Ureter (tissue), 1 donor: ENCODE data around the gene SECTM1. TPM values are rescaled to one million over a fixed set of nuclear protein-coding genes. Genes with fewer than 3 reads are reported as not detected.
"Not testable (repeated sequence)": the region's sequence is repeated elsewhere in the genome, so short reads cannot be mapped to it uniquely, and the experiment has no call there.

Experiments used
- DNase-seq: peaks from one replicate; pipeline ENCODE4 v3.0.0-alpha.2; 2020; ENCODE audit warnings: low spot score
- total RNA-seq: library from RNA; stranded (reverse); gene quantifications from one replicate; pipeline ENCODE4 v1.2.4, GENCODE V29; 2023
- donor health status: DM: yes; HTN: yes; CAD: no.

SECTM1 gene
- 12.6 TPM for total RNA-seq

- DNase-seq = no peak
These were observed at the start of gene SECTM1 for GRCh38 chr17:82333279-82334171. Gene SECTM1, minus strand, starts transcription at chr17:82333766. Its CDS starts 6,526 bp downstream, at chr17:82327240.

DNA sequence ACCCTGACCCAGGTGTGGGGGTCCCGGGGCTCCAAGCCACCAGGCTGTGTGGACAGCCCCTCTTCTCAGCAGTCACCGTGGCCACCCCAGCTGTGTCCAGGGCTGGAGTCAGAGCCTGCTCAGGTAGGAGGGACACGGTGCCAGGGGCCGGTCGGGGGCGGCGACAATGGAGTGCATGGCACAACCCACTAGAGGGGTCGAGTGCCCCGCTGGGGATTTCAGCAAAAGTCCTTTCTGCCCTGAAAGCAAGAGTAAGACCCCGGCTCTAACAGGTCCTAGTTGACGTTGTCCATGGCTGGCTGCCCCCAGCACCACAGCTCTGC is 49.3 kb upstream of the SECTM1 start:
- no peak for DNase-seq

DNA sequence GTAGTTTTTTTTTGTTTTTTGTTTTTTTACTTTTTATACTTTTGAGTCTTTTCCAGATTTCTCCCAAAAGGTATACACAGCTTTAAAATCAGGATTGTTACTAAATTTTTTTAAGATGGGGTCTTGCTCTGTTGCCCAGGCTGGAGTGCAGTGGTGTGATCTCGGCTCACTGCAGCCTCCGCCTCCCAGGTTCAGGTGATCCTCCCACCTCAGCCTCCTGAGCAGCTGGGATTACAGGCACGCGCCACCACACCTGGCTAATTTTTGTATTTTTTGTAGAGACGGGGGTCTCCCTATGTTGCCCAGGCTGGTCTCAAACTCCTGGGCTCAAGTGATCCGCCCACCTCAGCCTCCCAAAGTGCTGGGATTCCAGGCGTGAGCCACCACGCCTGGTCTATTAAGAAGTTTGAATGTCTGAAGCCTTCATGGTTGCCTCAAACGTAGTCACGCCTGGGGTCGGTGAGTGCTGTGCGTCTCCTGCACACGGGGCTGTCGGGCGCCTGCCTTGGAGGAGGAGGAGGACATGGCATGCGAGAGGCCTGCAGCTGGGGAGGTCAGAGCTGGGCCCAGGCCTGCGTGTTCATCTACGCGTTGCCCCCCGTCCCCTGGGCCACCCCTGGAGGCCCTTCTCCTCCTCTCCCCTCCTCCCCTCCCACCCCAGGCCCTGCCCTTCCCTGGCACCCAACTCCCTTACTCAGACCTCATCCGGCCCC is 48.8 kb upstream of the SECTM1 start:
- not testable (repeated sequence) for DNase-seq

DNA sequence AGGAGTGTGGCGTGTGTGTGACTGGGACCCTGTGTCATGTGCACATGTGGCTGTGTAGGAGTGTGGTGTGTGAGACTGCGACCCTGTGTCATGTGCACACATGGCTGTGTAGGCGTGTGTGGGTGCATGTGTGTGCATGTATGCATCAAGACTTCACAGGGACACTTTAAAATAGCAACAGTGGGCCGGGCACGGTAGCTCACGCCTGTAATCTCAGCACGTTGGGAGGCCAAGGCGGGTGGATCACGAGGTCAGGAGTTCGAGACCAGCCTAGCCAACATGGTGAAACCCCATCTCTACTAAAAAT is 48.1 kb upstream of the SECTM1 start:
- DNase-seq = not testable (repeated sequence)

DNA sequence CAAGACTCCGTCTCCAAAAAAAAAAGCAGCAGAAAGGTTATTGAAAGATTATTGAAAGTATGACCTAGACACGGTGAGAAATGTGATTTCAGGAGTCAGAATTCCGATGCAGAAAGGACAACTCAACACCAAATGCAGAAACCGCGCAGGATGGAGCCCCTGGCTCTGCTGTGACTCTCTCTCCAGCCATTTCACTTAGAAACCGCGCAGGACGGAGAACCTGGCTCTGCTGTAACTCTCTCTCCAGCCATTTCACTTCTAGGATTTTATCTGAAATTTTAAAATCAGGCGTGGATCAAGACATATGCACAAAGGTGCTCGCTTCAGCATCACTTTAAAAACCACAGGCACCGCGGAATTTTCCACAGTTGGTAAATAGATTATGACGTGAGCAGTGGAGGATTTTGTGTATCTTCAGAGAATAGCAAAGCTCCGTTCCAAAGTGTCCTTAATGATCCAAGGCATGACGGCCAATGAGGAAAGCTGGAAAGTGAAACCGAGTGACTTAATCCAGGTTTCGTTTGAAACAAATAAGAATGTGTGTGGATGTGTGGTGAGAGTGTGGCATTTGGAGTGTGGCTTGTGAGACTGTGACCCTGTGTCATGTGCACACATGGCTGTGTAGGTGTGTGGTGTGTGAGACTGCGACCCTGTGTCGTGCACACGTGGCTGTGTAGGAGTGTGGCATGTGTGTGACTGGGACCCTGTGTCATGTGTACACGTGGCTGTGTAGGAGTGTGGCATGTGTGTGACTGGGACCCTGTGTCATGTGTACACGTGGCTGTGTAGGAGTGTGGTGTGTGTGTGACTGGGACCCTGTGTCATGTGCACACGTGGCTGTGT is 47.5 kb upstream of the SECTM1 start:
- DNase-seq = no peak

DNA sequence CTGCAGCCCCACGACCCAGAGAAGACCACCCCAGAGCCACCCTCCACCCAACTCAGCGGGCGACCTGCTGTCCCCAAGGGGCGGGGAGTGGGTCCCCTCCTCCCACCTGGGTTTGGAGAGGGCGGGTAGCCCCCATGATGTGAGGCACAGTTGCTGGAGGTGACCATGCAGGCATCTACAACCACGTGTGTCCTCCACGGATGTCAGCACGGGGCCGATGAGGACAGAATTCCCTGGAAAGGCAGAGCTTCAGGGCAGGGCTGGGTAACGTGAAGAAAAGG is 45.1 kb upstream of the SECTM1 start:
- DNase-seq = no peak

- DNase-seq = no peak
These were observed 44.6 kb upstream of the SECTM1 start for GRCh38 chr17:82377924-82378740.

GRCh38 chr17:82377294-82377693 is 43.7 kb upstream of the SECTM1 start:
- DNase-seq = not testable (repeated sequence)

DNA sequence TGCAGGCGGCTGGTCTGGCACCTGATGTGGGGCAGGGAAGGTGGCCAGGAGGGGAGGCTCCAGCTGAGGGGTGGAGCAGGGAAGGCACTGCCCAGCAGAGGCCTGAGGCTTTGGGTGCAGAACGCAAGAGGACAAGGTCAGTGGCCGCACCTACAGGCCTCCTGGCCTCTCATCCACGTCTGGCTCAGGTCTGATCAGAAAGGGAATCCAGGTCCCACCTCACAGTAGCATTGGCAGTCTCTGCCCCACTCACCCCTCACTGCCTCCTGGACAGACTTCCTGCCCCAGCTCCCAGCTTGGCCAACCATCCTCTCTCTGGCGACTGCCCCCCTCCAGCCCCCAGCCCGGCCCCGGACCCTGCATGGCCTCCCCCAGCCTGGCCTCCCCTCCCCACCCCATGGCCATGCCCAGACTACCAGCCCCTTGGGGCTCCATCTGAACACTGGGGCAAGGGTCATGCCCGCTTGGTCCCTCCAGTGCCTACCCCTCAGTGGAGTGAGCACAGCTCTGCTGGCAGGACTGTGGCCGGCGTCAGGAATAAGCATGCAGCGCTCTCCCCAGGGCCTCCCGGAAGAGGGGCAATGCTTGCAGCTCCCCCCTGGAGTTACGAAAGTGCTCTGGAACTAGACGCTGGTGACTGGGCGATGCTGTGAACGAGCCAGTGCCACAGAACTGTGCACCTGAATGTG is 42.6 kb upstream of the SECTM1 start:
- no peak for DNase-seq

GRCh38 chr17:82375359-82376041 is 41.9 kb upstream of the SECTM1 start:
- DNase-seq = no peak

GRCh38 chr17:82374626-82375331 is 41.2 kb upstream of the SECTM1 start:
- no peak for DNase-seq

GRCh38 chr17:82373731-82374625 is 40.4 kb upstream of the SECTM1 start:
- DNase-seq = no peak

GRCh38 chr17:82373072-82373452 is 39.5 kb upstream of the SECTM1 start:
- DNase-seq = not testable (repeated sequence)

DNA sequence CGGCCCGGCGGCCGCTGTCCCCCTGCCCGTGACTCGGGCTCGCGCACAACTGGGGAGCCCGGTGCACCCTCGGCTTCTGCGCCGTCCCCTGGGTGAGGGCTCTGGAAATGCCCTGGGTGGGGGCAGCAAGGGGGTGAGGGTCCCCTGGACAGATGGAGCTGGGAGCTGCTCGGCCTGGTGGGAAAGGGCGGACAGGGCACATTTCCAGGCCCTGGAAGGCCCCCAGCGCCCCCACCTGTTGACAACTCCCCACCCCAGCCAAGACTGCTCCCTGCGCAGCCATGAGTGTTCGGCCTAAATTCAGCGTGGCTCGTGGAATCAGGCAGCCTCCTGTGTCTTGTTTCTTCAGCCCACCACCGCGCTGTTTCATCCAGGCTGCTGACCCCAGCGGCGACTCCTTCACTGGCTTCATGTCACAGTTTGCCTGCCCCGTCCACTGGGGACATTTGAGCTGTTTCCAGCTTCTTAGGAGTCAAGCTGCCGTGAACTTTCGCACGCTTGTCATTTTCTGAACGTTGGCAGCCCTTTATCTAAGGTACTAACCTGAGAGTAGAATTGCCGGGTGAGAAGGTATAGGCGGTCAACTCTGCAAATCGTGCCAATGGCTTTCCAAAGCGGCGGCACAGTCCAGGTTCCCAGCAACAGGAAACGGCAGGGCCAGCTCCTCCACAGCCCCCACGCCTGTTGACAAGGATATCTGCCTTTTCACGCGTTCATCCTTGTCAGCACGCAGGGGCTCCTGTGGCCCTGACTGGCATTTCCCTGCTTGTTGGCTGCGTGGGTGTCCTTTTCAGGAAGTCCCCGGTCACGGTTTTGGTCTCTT is 38.9 kb upstream of the SECTM1 start:
- DNase-seq = no peak

- DNase-seq = no peak
These were observed 38.0 kb upstream of the SECTM1 start, which contains the start of gene UTS2R for GRCh38 chr17:82371333-82372248. Gene UTS2R, plus strand, starts transcription at chr17:82371765. Its CDS starts 2,560 bp downstream, at chr17:82374325.

DNA sequence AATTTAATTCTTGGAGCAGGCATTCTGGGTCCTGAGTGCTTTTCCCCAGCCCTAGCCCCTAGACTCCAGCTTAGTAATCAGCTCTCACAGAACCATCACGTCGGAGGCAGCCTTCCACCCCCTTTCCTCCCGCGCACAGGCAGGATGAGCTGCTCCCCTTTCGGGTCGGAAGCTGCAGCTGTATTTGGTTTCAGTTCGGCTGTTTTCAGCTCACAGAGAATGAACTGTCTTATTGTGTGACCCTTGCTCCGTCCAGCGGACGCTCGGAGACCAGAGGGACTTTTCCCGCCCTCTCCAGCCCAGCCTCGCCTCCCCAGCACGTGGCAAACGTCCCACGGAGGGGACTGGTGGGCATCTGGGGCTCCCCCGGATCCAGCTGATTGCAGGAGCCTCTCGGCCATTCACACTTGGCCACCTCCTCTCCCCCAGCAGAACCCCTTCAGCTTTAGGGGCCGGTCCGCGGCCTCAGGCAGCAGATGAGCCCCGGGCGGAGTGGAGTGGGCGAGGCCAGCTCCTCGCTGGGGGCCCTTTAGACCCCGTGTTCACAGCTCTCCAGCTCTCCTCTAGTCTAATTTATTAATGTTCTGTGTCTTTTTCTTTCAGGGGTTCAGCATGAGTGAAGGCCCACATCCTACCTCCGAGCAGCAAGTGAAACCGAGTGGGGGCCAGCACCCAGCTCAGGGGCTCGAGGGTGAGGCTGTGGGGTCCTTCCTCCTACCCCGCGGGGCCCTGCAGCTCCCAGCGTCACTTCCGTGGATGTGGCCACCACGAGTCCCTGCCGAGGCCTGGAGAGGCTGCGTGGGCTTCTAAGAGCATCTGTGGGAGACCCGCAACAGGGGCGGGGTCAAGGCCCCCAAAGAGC is 37.1 kb upstream of the SECTM1 start:
- DNase-seq = no peak
